ENCODE results near the gene VAMP7. TPM values are rescaled to one million over a fixed set of nuclear protein-coding genes. Genes with fewer than 3 reads are reported as not detected.
A peak's percentile ranks its signal among the peaks of the same experiment; 100 is the strongest.

Gene VAMP7
- total and polyA plus RNA-seq, 12 donors: 14.0 to 73.6 (median 38.1) TPM

GRCh38 chrX:155959018-155959587 lies 78.0 kb downstream of the VAMP7 start:
- H3K27ac ChIP-seq: no peak overlapping the region
- 51 to 71% (median 66%) methylated on average over 5 of the region's 5 CpGs for WGBS, 4 donors
- no peaks in the 10 kb centered on the region for H3K36me3 ChIP-seq (replicated peaks in 1 of 2)
- H3K4me1 ChIP-seq (replicated peaks in 1 of 2): no peaks in the 10 kb centered on the region
- H3K9me3 ChIP-seq (replicated peaks in 1 of 3): no peaks in the 10 kb centered on the region
- no peaks in the 10 kb centered on the region for H3K27me3 ChIP-seq
- intact Hi-C loops (cut with DNase I): no loop called here
- H3K4me3 ChIP-seq: no peak overlapping the region
- DNase-seq: no peak
- TF ChIP-seq POLR2A (IDR thresholded peaks at IDR 0.05) (no peak), CTCF (IDR thresholded peaks at IDR 0.05) (no peak)

- Histone ChIP-seq H3K9me3 (replicated peaks in 1 of 3) (no peaks in the 10 kb centered on the region), H3K27me3 (no peaks in the 10 kb centered on the region), H3K4me1 (replicated peaks in 1 of 2) (no peaks in the 10 kb centered on the region), H3K36me3 (replicated peaks in 1 of 2) (no peaks in the 10 kb centered on the region), H3K4me3 (no peak overlapping the region), H3K27ac (no peak overlapping the region)
- intact Hi-C loops (cut with DNase I): no loop called here
- WGBS, 4 donors: 25 to 56% (median 46%) methylated on average over 1 of the region's 1 CpG
- no peak for TF ChIP-seq POLR2A (IDR thresholded peaks at IDR 0.05)
- TF ChIP-seq CTCF (IDR thresholded peaks at IDR 0.05): no peak
- no peak for DNase-seq
Measured at GRCh38 chrX:155962906-155963305, 81.8 kb downstream of the VAMP7 start.

- Histone ChIP-seq H3K27me3 (no peaks in the 10 kb centered on the region), H3K4me3 (no peak overlapping the region), H3K4me1 (replicated peaks in 1 of 2) (no peaks in the 10 kb centered on the region), H3K36me3 (replicated peaks in 1 of 2) (no peaks in the 10 kb centered on the region), H3K9me3 (replicated peaks in 1 of 3) (no peaks in the 10 kb centered on the region), H3K27ac (no peak overlapping the region)
- intact Hi-C loops (cut with DNase I): no loop called here
- peak in 2 of 7 donors; percentile 8 to 16 for DNase-seq
- TF ChIP-seq POLR2A (IDR thresholded peaks at IDR 0.05) (no peak), CTCF (IDR thresholded peaks at IDR 0.05) (peak in 1 of 6 experiments; percentile 6)
- 39 to 46% (median 41%) methylated on average over 8 of the region's 8 CpGs for WGBS, 4 donors
Measured at GRCh38 chrX:155966876-155967275, 85.7 kb downstream of the VAMP7 start.

GRCh38 chrX:155967653-155968325 lies 86.6 kb downstream of the VAMP7 start:
- WGBS, 4 donors: 61 to 92% (median 73%) methylated on average over 3 of the region's 3 CpGs
- H3K9me3 ChIP-seq (replicated peaks in 1 of 3): no peaks in the 10 kb centered on the region
- H3K36me3 ChIP-seq (replicated peaks in 1 of 2): no peaks in the 10 kb centered on the region
- TF ChIP-seq POLR2A (IDR thresholded peaks at IDR 0.05) (no peak), CTCF (IDR thresholded peaks at IDR 0.05) (no peak)
- H3K4me3 ChIP-seq: no peak overlapping the region
- no peaks in the 10 kb centered on the region for H3K27me3 ChIP-seq
- no peaks in the 10 kb centered on the region for H3K4me1 ChIP-seq (replicated peaks in 1 of 2)
- intact Hi-C loops (cut with DNase I): no loop called here
- H3K27ac ChIP-seq: no peak overlapping the region
- no peak for DNase-seq

All from adrenal gland (tissue), 12 donors.